Fibroblast of lung (primary cell): Measurements from ENCODE around the gene NRP1.

Experiments
- EZH2 ChIP-seq: IDR thresholded peaks from 2 replicates; pipeline ENCODE4 v1.5.1; 2012; ENCODE audit warnings: low read length, control low read depth, mild to moderate bottlenecking; ENCODE audit errors: missing control alignments
- TF ChIP-seq, protein P1 (sequence below), 2 donors: IDR thresholded peaks in 1 of 2; conservative IDR thresholded peaks in 1 of 2; 1 replicate in 1 of 2; 2 replicates in 1 of 2; pipeline ENCODE4 v1.5.1; 2011 to 2012; ENCODE audit warnings: low read length in 2 of 2, control low read depth in 1 of 2, inconsistent platforms in 1 of 2, low read depth in 1 of 2, mild to moderate bottlenecking in 1 of 2

DNA sequence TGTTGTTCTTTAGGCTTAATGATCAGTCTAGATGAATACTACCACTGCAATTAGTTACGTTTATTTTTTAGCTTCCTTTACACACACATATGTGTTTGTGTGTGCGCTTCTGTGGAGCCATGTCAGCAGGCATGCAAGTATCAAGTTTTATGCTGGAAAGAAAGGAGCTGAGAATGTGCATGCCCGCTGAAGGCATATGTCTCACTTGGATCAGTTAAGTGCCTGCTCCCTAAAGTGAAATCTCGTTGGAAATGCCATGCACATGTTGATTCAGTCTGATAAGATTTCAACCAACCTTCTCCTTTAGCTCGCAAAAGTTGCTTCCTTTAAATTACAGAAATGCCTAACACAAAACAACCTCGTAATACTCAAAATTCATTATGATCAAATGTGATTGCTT lies 10.7 kb downstream of the NRP1 start:
- TF ChIP-seq, protein P1, sequence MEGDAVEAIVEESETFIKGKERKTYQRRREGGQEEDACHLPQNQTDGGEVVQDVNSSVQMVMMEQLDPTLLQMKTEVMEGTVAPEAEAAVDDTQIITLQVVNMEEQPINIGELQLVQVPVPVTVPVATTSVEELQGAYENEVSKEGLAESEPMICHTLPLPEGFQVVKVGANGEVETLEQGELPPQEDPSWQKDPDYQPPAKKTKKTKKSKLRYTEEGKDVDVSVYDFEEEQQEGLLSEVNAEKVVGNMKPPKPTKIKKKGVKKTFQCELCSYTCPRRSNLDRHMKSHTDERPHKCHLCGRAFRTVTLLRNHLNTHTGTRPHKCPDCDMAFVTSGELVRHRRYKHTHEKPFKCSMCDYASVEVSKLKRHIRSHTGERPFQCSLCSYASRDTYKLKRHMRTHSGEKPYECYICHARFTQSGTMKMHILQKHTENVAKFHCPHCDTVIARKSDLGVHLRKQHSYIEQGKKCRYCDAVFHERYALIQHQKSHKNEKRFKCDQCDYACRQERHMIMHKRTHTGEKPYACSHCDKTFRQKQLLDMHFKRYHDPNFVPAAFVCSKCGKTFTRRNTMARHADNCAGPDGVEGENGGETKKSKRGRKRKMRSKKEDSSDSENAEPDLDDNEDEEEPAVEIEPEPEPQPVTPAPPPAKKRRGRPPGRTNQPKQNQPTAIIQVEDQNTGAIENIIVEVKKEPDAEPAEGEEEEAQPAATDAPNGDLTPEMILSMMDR (conservative IDR thresholded peaks at IDR 0.05 in 1 of 2, IDR thresholded peaks at IDR 0.05 in 1 of 2; ENCODE audit: low read depth in 1 of 2, low read length in 2 of 2) = no peak
- no peak for TF ChIP-seq EZH2
